Measurements from ENCODE around the gene BAZ1A. TPM values are rescaled to one million over a fixed set of nuclear protein-coding genes. Genes with fewer than 3 reads are reported as not detected.
A peak's percentile ranks its signal among the peaks of the same experiment; 100 is the strongest.
"Not testable (repeated sequence)": the region's sequence is repeated elsewhere in the genome, so short reads cannot be mapped to it uniquely, and the experiment has no call there.

The BAZ1A gene
- total and polyA plus RNA-seq, 10 of the 15 experiments (the other 5 are each of a cell fraction or from before 2014, with no cell fraction given): 34.3 to 96.5 (median 50.7) TPM

GRCh38 chr14:34804933-34805332, 70.2 kb downstream of the BAZ1A start:
- Histone ChIP-seq H3K27me3 (replicated peaks in 1 of 2; ENCODE audit: control insufficient read depth in 2 of 2, insufficient read depth in 2 of 2, low read length in 1 of 2) (no peaks in the 10 kb centered on the region), H3K4me2 (ENCODE audit: control insufficient read depth, insufficient read depth) (no peak overlapping the region), H3K79me2 (ENCODE audit: control insufficient read depth, insufficient read depth, low read length) (no peaks in the 10 kb centered on the region), H3K4me3 (no peak overlapping the region), H4K20me1 (ENCODE audit: control insufficient read depth, insufficient read depth) (no peaks in the 10 kb centered on the region), H3K4me1 (ENCODE audit: control insufficient read depth, insufficient read depth, low read length) (no peaks in the 10 kb centered on the region), H3K27ac (ENCODE audit: control insufficient read depth, insufficient read depth) (no peak overlapping the region), H3K9ac (ENCODE audit: control insufficient read depth, insufficient read depth, low read length) (no peak overlapping the region), H3K9me3 (replicated peaks; ENCODE audit: control insufficient read depth, insufficient read depth, low read length) (peaks cover 8% of the 10 kb centered on the region; the same call in 2 of the 3 replicates), H3K36me3 (ENCODE audit: control insufficient read depth in 2 of 2, insufficient read depth in 2 of 2, low read length in 1 of 2) (peaks cover 5 to 32% of the 10 kb centered on the region in 2 experiments), H2AFZ (ENCODE audit: control insufficient read depth, low read depth, low read length) (no peak overlapping the region)
- intact Hi-C loops (cut with micrococcal nuclease; ENCODE audit: unreplicated experiment) (no loop called here), in situ Hi-C loops (cut with MboI) (no loop called here)
- FAIRE-seq: no peak
- BruUV-seq (replicated peaks): no TSS peak
- no peak for TF ChIP-seq TCF3 (IDR thresholded peaks at IDR 0.05; ENCODE audit: borderline replicate concordance, insufficient read depth, low read depth, low read length)
- TF ChIP-seq YY1 (IDR thresholded peaks at IDR 0.05; ENCODE audit: low read depth, low read length): peak; percentile 62; the same call in 1 of the 2 replicates
- TF ChIP-seq EED (IDR thresholded peaks at IDR 0.05; ENCODE audit: low read depth): no peak
- TF ChIP-seq CBX5 (IDR thresholded peaks at IDR 0.05; ENCODE audit: low read depth): peak; percentile 42; the same call in 1 of the 2 replicates
- TF ChIP-seq ZBTB33 (IDR thresholded peaks at IDR 0.05): peak; percentile 61; the same call in 1 of the 2 replicates
- RAD21 ChIA-PET (ENCODE audit: unreplicated experiment): no interaction called here
- no peak for ATAC-seq
- 95% methylated on average over 3 of the region's 3 CpGs for WGBS (ENCODE audit: insufficient coverage, insufficient replicate concordance, low lambda C conversion rate, missing lambda C conversion rate)
- SMC1A ChIA-PET (ENCODE audit: uncharacterized antibody, unreplicated experiment): no interaction called here
- POLR2A ChIA-PET: no interaction called here
- CTCF ChIA-PET: no interaction called here
- no peak for DNase-seq (ENCODE audit: low read depth, low spot score)

GRCh38 chr14:34798861-34799260, 76.3 kb downstream of the BAZ1A start:
- in situ Hi-C loops (cut with MboI); H3K79me2 ChIP-seq (ENCODE audit: control insufficient read depth, insufficient read depth, low read length); CTCF ChIA-PET; H3K27me3 ChIP-seq (replicated peaks in 1 of 2; ENCODE audit: control insufficient read depth in 2 of 2, insufficient read depth in 2 of 2, low read length in 1 of 2); H3K27ac ChIP-seq (ENCODE audit: control insufficient read depth, insufficient read depth); H3K9ac ChIP-seq (ENCODE audit: control insufficient read depth, insufficient read depth, low read length); H3K9me3 ChIP-seq (replicated peaks; ENCODE audit: control insufficient read depth, insufficient read depth, low read length); H3K4me1 ChIP-seq (ENCODE audit: control insufficient read depth, insufficient read depth, low read length); H3K4me2 ChIP-seq (ENCODE audit: control insufficient read depth, insufficient read depth); FAIRE-seq; DNase-seq (ENCODE audit: low read depth, low spot score); H2AFZ ChIP-seq (ENCODE audit: control insufficient read depth, low read depth, low read length); RAD21 ChIA-PET (ENCODE audit: unreplicated experiment); intact Hi-C loops (cut with micrococcal nuclease; ENCODE audit: unreplicated experiment); BruUV-seq (replicated peaks); H4K20me1 ChIP-seq (ENCODE audit: control insufficient read depth, insufficient read depth); H3K4me3 ChIP-seq; ATAC-seq: not testable (repeated sequence)
- peaks cover 10 to 30% of the 10 kb centered on the region in 2 experiments for H3K36me3 ChIP-seq (ENCODE audit: control insufficient read depth in 2 of 2, insufficient read depth in 2 of 2, low read length in 1 of 2)
- SMC1A ChIA-PET (ENCODE audit: uncharacterized antibody, unreplicated experiment): interaction anchor here (1.7 kb wide), 1 partner anchor 10 kb away, joined by 4 read pairs; no protein-coding TSS in a partner anchor
- POLR2A ChIA-PET: interaction anchor here (0.7 kb wide), 1 partner anchor 22 kb away, joined by 3 read pairs; no protein-coding TSS in a partner anchor
- WGBS (ENCODE audit: insufficient coverage, insufficient replicate concordance, low lambda C conversion rate, missing lambda C conversion rate): 97% methylated on average over 2 of the region's 2 CpGs

Data from GM12878 (cell line).